Neural progenitor cell (in vitro differentiated cells): ENCODE results near the gene VSTM5.

Experiments used
- CTCF ChIP-seq: fragments of 200-600 bp; sonication (generic); IDR thresholded peaks from 2 replicates; pipeline ENCODE4 v1.5.1; 2017; ENCODE audit warnings: antibody characterized with exemption, mild to moderate bottlenecking
- EZH2 ChIP-seq: fragments of 200-600 bp; sonication (generic); IDR thresholded peaks from 2 replicates; pipeline ENCODE4 v1.6.1; 2017; ENCODE audit warnings: antibody characterized with exemption, mild to moderate bottlenecking, moderate library complexity

- TF ChIP-seq CTCF (no peak), EZH2 (no peak)
These were observed 35.3 kb downstream of the VSTM5 start for GRCh38 chr11:93814966-93815633.
